Body of pancreas (tissue), 4 donors: ENCODE results near the gene ZG16. TPM values are rescaled to one million over a fixed set of nuclear protein-coding genes. Genes with fewer than 3 reads are reported as not detected.
"Not testable (repeated sequence)": the region's sequence is repeated elsewhere in the genome, so short reads cannot be mapped to it uniquely, and the experiment has no call there.

ENCODE experiments used
- ATAC-seq: fragments of 150-250 bp; one replicate; pipeline ENCODE4 v1.9.1; 2016
- DNase-seq, 4 donors: peaks; one replicate each; pipeline ENCODE4 v3.0.0-alpha.2; 2019
- H3K27ac ChIP-seq, 4 donors: fragments of 200-600 bp; sonication (generic); 1 replicate in 3 of 4; 2 replicates in 1 of 4; pipeline versions ENCODE4 v1.5.1 to v1.6.1; 2016 to 2019; ENCODE audit warnings: mild to moderate bottlenecking in 1 of 4, mixed read lengths in 1 of 4, moderate library complexity in 1 of 4
- H3K27me3 ChIP-seq, 2 donors: fragments of 200-600 bp; sonication (generic); one replicate each; pipeline ENCODE4 v1.6.0; 2016; ENCODE audit warnings: mild to moderate bottlenecking in 1 of 2
- H3K36me3 ChIP-seq, 2 donors: fragments of 200-600 bp; sonication (generic); replicated peaks in 1 of 2; 2 replicates each; pipeline ENCODE4 v1.5.1; 2016; ENCODE audit warnings: low read depth in 2 of 2; ENCODE audit not compliant: insufficient read depth in 1 of 2
- H3K4me1 ChIP-seq: fragments of 200-600 bp; sonication (generic); one replicate; pipeline ENCODE4 v1.6.0; 2016
- H3K4me3 ChIP-seq, 2 donors: fragments of 200-600 bp; sonication (generic); 1 replicate in 1 of 2; 2 replicates in 1 of 2; pipeline ENCODE4 v1.5.1; 2016 to 2019
- H3K9me3 ChIP-seq, 3 donors: fragments of 200-600 bp; sonication (generic); 1 replicate in 2 of 3; 2 replicates in 1 of 3; pipeline ENCODE4 v1.5.1; 2016
- CTCF ChIP-seq, 7 experiments: fragments of 450-650 bp in 4 of 7; fragments of 200-600 bp in 3 of 7; sonication (generic) in 3 of 7; IDR thresholded peaks; one replicate each; pipeline ENCODE4 v1.5.1; 2016 to 2019; ENCODE audit warnings: antibody characterized with exemption in 7 of 7
- POLR2A ChIP-seq, 3 donors: fragments of 450-650 bp; IDR thresholded peaks; one replicate each; pipeline ENCODE4 v1.6.1; 2016; ENCODE audit warnings: antibody characterized with exemption in 3 of 3, mild to moderate bottlenecking in 2 of 3
- WGBS, 2 donors: methylation state at CpG; one replicate each; pipeline ENCODE4 v1.1.5; 2017; 5-methylcytosine and 5-hydroxymethylcytosine counted together
- intact Hi-C: fragments of 100-400 bp; cut with DNase I; formaldehyde crosslinking; loops from one replicate; pipeline ENCODE4 v1.15.1; 2023
- total RNA-seq, 2 donors: library from RNA; depleted of rRNA; stranded (reverse); fragments of >200 nt; gene quantifications; one replicate each; pipeline ENCODE4 v1.1.0, GENCODE V29; 2016

The ZG16 gene, protein sequence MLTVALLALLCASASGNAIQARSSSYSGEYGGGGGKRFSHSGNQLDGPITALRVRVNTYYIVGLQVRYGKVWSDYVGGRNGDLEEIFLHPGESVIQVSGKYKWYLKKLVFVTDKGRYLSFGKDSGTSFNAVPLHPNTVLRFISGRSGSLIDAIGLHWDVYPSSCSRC
- total RNA-seq: under 1 TPM; 0.26 to 0.99 TPM

GRCh38 chr16:29777576-29778350 lies at the start of gene ZG16:
Gene ZG16 (plus strand): TSS chr16:29778256. CDS start chr16:29779267, 1,011 bp downstream.
- DNase-seq: peak; percentile 30 to 57 (median 54)
- 65 to 80% methylated on average over 9 to 10 of the region's 10 CpGs for WGBS, 2 donors

GRCh38 chr16:29729116-29729521 lies 48.9 kb upstream of the ZG16 start:
- H3K4me1 ChIP-seq: peaks cover 31% of the 10 kb centered on the region
- no peaks in the 10 kb centered on the region for H3K36me3 ChIP-seq
- peak; percentile 27 for ATAC-seq
- H3K4me3 ChIP-seq: no peak overlapping the region
- intact Hi-C loops: no loop called here
- TF ChIP-seq CTCF (IDR thresholded peaks at IDR 0.05) (peak; percentile 9 to 67 (median 48)), POLR2A (IDR thresholded peaks at IDR 0.05) (no peak)
- WGBS, 2 donors: 31 to 52% methylated on average over 6 of the region's 6 CpGs
- H3K27me3 ChIP-seq: no peaks in the 10 kb centered on the region
- no peak for DNase-seq
- H3K9me3 ChIP-seq: no peaks in the 10 kb centered on the region
- no peak overlapping the region for H3K27ac ChIP-seq

More at GRCh38 chr16:29777576-29778350, at the start of gene ZG16:
- Histone ChIP-seq H3K27ac (peak within 1 kb of the TSS in 1 of 4 donors; percentile 37), H3K9me3 (no peaks in the 10 kb centered on the region), H3K4me3 (no peak within 1 kb of the TSS), H3K36me3 (no peaks in the 10 kb centered on the region), H3K4me1 (peaks cover 27% of the 10 kb centered on the region), H3K27me3 (no peaks in the 10 kb centered on the region)
- intact Hi-C loops: no loop called here
- no peak for TF ChIP-seq CTCF (IDR thresholded peaks at IDR 0.05)
- no peak for TF ChIP-seq POLR2A (IDR thresholded peaks at IDR 0.05)
- ATAC-seq: peak; percentile 88

GRCh38 chr16:29730649-29731048 lies 47.4 kb upstream of the ZG16 start:
- Histone ChIP-seq H3K27ac (no peak overlapping the region), H3K9me3 (no peaks in the 10 kb centered on the region), H3K4me1 (peaks cover 28% of the 10 kb centered on the region), H3K27me3 (no peaks in the 10 kb centered on the region), H3K36me3 (no peaks in the 10 kb centered on the region), H3K4me3 (no peak overlapping the region)
- ATAC-seq: no peak
- DNase-seq: no peak
- 45 to 66% methylated on average over 7 of the region's 7 CpGs for WGBS, 2 donors
- no peak for TF ChIP-seq CTCF (IDR thresholded peaks at IDR 0.05)
- intact Hi-C loops: no loop called here

- H3K4me3 ChIP-seq, H3K27ac ChIP-seq, DNase-seq, intact Hi-C loops, ATAC-seq, H3K27me3 ChIP-seq, H3K36me3 ChIP-seq, H3K9me3 ChIP-seq: not testable (repeated sequence)
- peaks cover 15% of the 10 kb centered on the region for H3K4me1 ChIP-seq
- WGBS, 2 donors: 80 to 82% methylated on average over 13 of the region's 13 CpGs
Measured at GRCh38 chr16:29731768-29732601, 46.1 kb upstream of the ZG16 start.

GRCh38 chr16:29734786-29735185 lies 43.3 kb upstream of the ZG16 start:
- no peaks in the 10 kb centered on the region for H3K36me3 ChIP-seq
- WGBS, 2 donors: 43 to 61% methylated on average over 1 of the region's 1 CpG
- ATAC-seq (no peak), DNase-seq (no peak)
- no peak overlapping the region for H3K4me3 ChIP-seq
- H3K27ac ChIP-seq: no peak overlapping the region
- H3K27me3 ChIP-seq: no peaks in the 10 kb centered on the region
- intact Hi-C loops: no loop called here
- TF ChIP-seq POLR2A (IDR thresholded peaks at IDR 0.05) (no peak), CTCF (IDR thresholded peaks at IDR 0.05) (no peak)
- H3K4me1 ChIP-seq: no peaks in the 10 kb centered on the region
- no peaks in the 10 kb centered on the region for H3K9me3 ChIP-seq
